ENCODE results near the gene NCAM2.
"Not testable (repeated sequence)": the region's sequence is repeated elsewhere in the genome, so short reads cannot be mapped to it uniquely, and the experiment has no call there.

Gene NCAM2

DNA sequence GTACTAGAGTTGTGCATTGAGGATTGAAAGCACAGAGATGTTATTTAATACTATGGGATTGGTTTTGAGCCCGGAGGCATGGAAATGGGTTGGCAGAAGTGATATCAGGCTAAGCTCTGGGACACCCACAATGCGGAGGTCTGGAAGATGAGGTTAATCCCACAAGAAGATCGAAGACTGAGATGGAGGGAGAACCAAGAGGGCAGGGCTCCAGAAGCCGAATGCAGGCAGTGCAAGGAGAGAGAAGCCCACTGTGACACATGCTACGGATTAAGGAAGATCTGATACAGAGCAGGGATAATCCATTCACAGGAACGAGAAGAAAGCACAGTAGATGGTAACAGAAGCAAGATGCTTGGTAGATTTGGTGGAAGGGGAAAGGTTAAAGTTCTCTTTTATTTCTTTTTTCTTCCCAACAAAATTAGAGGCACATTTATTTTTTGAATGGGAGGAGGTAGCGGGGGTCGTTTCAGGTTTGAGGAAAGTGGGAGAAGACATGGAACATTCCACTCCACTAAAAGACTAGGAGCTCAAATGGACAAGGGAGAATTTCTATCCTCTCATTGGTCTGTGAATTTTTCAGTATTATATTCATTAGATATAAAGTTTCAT lies 113.2 kb downstream of the NCAM2 start:
- DNase-seq, result no peak

- DNase-seq, result peak; percentile 58
Observed at GRCh38 chr21:21114461-21114860, 116.3 kb downstream of the NCAM2 start.

DNA sequence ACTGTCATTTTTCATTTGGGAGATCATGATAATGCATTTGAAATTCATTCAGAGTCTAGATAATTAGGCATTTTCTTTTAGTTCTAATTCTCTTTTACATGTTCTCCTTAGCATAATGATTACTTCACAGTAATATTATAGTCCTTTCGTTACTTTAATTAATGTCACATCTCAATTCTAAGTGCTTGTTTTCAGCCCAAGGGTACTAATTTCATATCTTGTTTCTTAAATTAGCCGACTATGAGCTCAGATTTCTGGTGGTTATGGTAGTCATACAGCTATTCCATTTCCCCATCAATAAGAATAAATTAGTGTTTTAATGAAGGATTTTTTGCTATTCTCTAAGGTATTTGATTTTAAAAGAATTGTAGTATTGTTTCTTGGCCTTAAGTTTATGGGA lies 120.9 kb downstream of the NCAM2 start:
- no peak for DNase-seq

- no peak for DNase-seq
Observed at GRCh38 chr21:21122680-21123079, 124.5 kb downstream of the NCAM2 start.

DNA sequence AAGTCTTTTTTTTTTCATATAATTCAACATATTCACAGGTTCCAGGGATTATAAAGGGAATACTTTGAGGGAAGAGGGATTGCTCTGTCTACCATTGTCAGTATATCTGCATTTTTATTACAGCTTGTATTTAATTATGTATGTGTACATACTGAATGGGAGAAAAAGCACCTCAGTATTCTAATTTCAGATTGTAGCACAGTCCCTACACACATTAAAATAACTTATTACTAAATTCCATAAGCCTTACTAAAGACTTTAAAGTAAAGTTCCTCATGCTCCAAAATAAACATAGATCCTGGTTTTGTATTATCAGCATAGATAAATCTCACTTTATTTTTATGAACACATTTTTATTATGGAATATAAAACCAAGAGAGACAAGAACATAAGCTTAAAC lies 134.2 kb downstream of the NCAM2 start:
- DNase-seq, result no peak

GRCh38 chr21:21137986-21138385 lies 139.8 kb downstream of the NCAM2 start:
- no peak for DNase-seq

GRCh38 chr21:21146587-21147373 lies 148.6 kb downstream of the NCAM2 start:
- no peak for DNase-seq

DNA sequence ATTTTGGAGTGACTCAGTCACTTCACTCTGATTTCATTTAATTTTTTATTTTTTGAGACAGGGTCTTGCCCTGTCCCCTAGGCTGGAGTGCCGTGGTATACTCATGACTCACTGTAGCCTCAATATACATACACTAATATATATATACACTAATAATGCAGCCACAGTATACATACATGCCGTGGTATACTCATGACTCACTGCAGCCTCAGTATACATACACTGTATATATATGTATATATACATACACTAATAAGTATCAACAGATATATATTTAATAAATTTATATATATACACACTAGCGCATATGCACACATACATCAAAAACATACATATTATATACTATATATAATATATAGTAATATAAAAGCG lies 149.2 kb downstream of the NCAM2 start:
- DNase-seq, result no peak

GRCh38 chr21:21148009-21148408 lies 149.8 kb downstream of the NCAM2 start:
- no peak for DNase-seq

GRCh38 chr21:21148514-21148913 lies 150.3 kb downstream of the NCAM2 start:
- no peak for DNase-seq

GRCh38 chr21:21149445-21149844 lies 151.2 kb downstream of the NCAM2 start:
- DNase-seq, result not testable (repeated sequence)

DNA sequence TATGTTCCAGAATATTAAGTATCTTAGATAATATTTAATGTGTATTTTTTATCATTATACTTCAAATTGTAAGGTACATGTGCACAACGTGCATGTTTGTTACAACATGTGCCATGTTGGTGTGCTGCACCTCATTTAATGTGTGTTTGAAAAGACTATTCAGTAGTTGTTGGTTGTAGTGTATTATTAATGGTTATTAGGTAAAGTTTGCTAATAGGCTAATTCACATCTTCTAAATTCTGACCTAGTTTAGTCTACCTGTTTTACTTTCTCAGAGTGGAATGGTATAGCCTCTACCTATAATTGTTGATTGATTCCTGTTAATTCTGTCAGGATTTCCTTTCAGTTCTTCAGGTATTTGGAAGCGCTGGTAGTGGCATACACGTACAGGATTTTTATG lies 153.0 kb downstream of the NCAM2 start:
- DNase-seq, result no peak

- DNase-seq, result no peak
Observed at GRCh38 chr21:21156397-21156796, 158.2 kb downstream of the NCAM2 start.

DNA sequence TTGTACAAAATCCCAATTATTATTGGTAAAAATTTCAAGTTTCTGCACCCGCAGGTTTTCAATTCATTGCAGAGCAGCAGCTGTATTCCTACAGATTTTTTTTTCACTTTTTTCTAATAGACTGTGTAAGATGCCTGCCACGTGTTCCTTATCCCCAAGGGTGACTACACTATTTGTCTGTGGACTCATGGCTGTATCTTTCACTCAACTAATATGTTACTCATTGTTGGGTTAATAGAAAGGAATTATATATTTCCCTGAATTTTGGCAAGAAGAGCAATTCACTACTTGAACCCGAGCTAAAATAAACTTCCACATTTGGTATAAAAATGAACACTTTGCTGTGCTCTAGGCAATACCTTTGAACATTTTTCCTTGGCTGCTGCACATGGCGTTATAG lies 158.7 kb downstream of the NCAM2 start:
- DNase-seq, result no peak

- no peak for DNase-seq
Observed at GRCh38 chr21:21158376-21158918, 160.2 kb downstream of the NCAM2 start.

DNA sequence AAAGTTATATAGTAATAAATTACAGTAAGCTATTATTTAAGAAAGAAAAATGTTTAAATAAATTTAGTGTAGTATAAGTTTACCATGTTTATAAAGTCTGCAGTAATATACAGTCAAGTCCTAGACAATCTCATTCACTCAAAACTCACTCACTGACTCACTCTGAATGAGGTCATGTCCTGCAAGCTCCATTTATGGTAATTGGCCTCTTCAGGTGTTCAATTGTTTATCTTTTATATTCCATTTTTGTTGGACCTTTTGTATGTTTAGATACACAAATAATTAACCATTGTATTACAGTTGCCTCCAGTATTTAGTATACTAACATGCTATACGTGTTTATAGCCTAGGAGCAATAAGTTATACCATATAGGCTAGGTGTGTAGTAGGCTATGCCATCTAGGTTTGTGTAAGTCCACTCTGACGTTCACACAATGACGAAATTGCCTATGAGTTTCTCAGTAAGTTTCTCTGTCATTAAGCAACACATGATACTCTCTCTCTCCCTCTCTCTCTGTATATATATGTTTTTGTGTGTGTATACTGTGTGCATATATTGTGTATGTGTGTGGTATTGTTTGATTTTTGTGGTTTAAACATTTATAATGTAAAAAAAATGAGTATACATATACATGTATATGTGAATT lies 161.2 kb downstream of the NCAM2 start:
- no peak for DNase-seq

GRCh38 chr21:21162786-21163185 lies 164.6 kb downstream of the NCAM2 start:
- DNase-seq, result peak; percentile 34

DNA sequence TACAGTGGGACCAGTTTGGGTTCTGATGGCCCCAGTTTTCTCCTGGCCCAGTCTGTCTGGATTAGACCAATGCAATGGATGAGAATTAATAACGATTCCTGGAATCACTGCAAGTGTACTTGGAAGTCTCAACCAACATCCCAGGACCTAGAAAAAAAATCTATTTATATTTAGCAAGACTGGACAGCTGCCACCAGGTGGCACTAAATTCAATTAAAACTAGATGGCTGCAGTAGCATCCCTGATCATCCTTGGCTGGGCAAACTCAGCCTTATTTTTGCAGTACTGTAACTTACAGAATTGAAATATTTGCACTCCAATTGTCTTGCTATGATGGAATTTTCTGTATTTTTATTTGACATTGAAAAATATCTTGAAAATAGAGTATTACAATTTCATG lies 165.7 kb downstream of the NCAM2 start:
- DNase-seq, result peak; percentile 83

GRCh38 chr21:21165063-21165645 lies 166.9 kb downstream of the NCAM2 start:
- no peak for DNase-seq

DNA sequence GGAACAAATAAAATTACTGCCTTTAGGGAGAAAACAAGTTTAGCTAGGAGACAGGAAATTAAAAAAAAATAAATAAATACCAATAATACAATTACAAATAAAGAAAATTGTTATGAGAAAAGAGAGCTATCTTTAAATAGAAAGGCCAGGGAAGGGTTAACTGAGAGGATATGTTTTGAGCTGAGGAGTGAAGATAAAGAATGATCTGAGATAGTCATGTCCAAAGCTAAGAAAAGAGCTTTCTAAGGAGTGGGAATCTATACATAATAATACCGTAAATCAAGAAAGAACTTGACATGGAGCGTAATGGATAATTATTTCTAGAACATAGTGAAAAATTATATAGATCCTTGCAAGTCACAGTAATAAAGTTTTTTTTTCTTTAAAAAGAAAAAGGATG lies 176.5 kb downstream of the NCAM2 start:
- no peak for DNase-seq

DNA sequence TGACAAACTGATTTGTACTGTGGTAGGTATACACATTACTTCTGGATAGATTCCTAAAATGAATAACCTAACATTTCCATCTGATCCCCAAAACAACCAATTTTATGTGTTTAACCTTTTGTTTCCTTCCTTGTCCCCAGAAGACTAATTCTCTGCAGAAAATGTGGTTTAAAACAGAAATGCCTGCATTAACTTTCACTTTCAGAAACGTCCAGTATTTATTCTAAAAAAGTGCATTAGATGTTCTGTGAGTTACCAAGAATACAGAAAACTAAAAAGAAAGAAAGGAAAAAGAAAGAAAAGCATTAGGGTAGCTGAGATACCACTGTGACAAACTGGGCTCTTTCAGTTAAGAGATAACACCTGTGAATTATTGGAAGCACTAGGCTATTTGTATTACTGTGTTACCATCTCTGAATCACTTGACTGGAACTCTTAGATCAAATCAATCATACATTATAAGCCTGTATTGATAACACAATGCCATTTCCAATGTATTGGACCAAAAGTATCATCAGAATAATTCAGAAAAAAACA lies 177.7 kb downstream of the NCAM2 start:
- DNase-seq, result no peak

- no peak for DNase-seq
Observed at GRCh38 chr21:21177353-21177986, 179.3 kb downstream of the NCAM2 start.

All from hematopoietic multipotent progenitor cell treated with erythropoietin and hydrocortisone succinate and interleukin-3 and kit ligand, for 6 days (in vitro differentiated cells).